Activated T-helper 9 cell treated with anti-CD3 and anti-CD28 coated beads, Interleukin-2, amount 50 U/mL, for 16 hours (primary cell): Measurements from ENCODE around the gene MOK.

Experiments
- DNase-seq: peaks from one replicate; pipeline ENCODE4 v3.0.0-alpha.2; 2020; ENCODE audit warnings: low read depth

The MOK gene

DNA sequence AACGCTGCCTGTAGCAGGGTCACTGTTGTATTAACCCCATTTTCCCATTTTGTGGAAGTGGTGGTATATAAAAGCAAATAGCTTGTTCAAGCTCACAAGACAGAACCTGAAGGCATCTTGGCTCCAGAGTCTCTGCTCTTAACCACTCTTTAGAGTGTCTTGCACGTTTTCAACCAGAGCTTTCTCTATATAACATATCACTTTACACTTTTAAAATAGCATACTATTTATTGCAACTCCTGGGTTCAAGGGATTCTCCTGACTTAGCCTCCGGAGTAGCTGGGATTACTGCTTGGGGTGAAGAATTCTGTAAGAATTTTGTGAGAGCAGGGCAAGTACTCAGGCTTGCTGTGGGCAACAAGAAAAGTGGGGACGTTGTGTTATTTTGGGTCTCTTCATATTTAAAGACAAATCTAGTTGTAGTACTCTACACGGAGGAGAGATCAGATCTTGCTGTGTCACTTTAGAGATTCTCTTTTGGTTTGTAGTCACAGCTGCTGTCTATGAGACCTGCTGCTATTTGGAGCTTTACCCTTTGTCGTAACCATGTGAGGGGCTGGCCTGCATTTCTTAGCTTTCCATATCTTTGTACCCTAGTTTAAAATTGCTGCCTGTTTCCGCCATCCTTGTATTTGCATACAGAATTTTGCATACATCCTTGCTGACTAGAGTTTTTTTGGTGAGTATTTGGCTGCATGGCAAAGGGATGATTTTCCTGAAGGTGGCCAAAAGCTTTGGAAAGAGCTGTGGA, 124.5 kb downstream of the MOK start:
- no peak for DNase-seq
